IMR-90 (cell line): ENCODE measurements around the gene GON7. TPM values are rescaled to one million over a fixed set of nuclear protein-coding genes. Genes with fewer than 3 reads are reported as not detected.

ENCODE experiments used
- ATAC-seq: fragments of 200-7000 bp; cut with Tn5 transposase; 2 replicates; pipeline ENCODE4 v1.9.1; 2020; ENCODE audit warnings: low read depth, mild to moderate bottlenecking, moderate library complexity
- BruUV-seq: library from RNA; stranded (reverse); fragments of 400-500 nt; replicated peaks from 2 replicates; lab custom pipeline; 2021; lab: Mats Ljungman, UMichigan
- CTCF ChIA-PET: fragments of 300-600 bp; formaldehyde crosslinking; extraction: SDS; loops from one replicate; lab custom pipeline; 2021; ENCODE audit warnings: antibody characterized with exemption; lab: Yijun Ruan, JAX
- POLR2A ChIA-PET: fragments of 300-600 bp; sonication (Branson Sonifier 250); formaldehyde crosslinking; loops from one replicate; lab custom pipeline; 2022; ENCODE audit warnings: antibody characterized with exemption; ENCODE audit not compliant: unreplicated experiment; lab: Charles Lee
- DNase-seq: peaks from one replicate; pipeline ENCODE4 v3.0.0; 2013
- H2AFZ ChIP-seq: replicated peaks from 2 replicates; pipeline ENCODE3; 2013; ENCODE audit warnings: low read length, mild to moderate bottlenecking; ENCODE audit not compliant: poor library complexity
- H2AK5ac ChIP-seq: 2 replicates; pipeline ENCODE4 v1.6.1; 2013; ENCODE audit warnings: low read depth, low read length, inconsistent platforms
- H2AK9ac ChIP-seq: replicated peaks from 2 replicates; pipeline ENCODE3; 2013; ENCODE audit warnings: mild to moderate bottlenecking, low read depth, low read length, moderate library complexity; ENCODE audit not compliant: poor library complexity
- H2BK120ac ChIP-seq: 2 replicates; pipeline ENCODE4 v1.6.1; 2013; ENCODE audit warnings: low read depth, low read length, inconsistent platforms
- H2BK15ac ChIP-seq: 3 replicates; pipeline ENCODE4 v1.6.1; 2013; ENCODE audit warnings: low read depth, low read length, inconsistent platforms
- H2BK20ac ChIP-seq: 2 replicates; pipeline ENCODE4 v1.6.1; 2013; ENCODE audit warnings: low read depth, mild to moderate bottlenecking, inconsistent platforms, low read length, moderate library complexity
- H2BK5ac ChIP-seq: 2 replicates; pipeline ENCODE4 v1.6.1; 2013; ENCODE audit warnings: mild to moderate bottlenecking, low read depth, low read length, inconsistent platforms; ENCODE audit not compliant: poor library complexity, severe bottlenecking
- H3K14ac ChIP-seq: replicated peaks from 2 replicates; pipeline ENCODE4 v1.6.1; 2013; ENCODE audit warnings: low read depth, low read length, inconsistent platforms
- H3K18ac ChIP-seq: 2 replicates; pipeline ENCODE4 v1.6.1; 2013; ENCODE audit warnings: low read depth, low read length, control low read depth
- H3K23ac ChIP-seq: 2 replicates; pipeline ENCODE4 v1.6.1; 2013; ENCODE audit warnings: low read depth, low read length, inconsistent platforms
- H3K27ac ChIP-seq: 2 replicates; pipeline ENCODE4 v1.5.1; 2013; ENCODE audit warnings: mild to moderate bottlenecking, control low read depth, low read length; ENCODE audit not compliant: insufficient read depth
- H3K27me3 ChIP-seq: 2 replicates; pipeline ENCODE4 v1.6.1; 2013; ENCODE audit warnings: low read length; ENCODE audit not compliant: control insufficient read depth, insufficient read depth
- H3K36me3 ChIP-seq: 2 replicates; pipeline ENCODE4 v1.6.1; 2013; ENCODE audit warnings: low read length, mixed read lengths; ENCODE audit not compliant: control insufficient read depth, insufficient read depth
- H3K4ac ChIP-seq: 2 replicates; pipeline ENCODE4 v1.6.1; 2013; ENCODE audit warnings: low read depth, low read length, inconsistent platforms
- H3K4me1 ChIP-seq: 2 replicates; pipeline ENCODE4 v1.6.1; 2013; ENCODE audit warnings: low read length, mixed read lengths; ENCODE audit not compliant: control insufficient read depth, insufficient read depth
- H3K4me2 ChIP-seq: 2 replicates; pipeline ENCODE4 v1.6.1; 2013; ENCODE audit warnings: low read depth, mild to moderate bottlenecking, control low read depth, low read length, moderate library complexity
- H3K4me3 ChIP-seq: 2 replicates; pipeline ENCODE4 v1.5.1; 2013; ENCODE audit warnings: low read depth, mild to moderate bottlenecking, control low read depth, low read length, moderate library complexity; ENCODE audit not compliant: insufficient read depth
- H3K56ac ChIP-seq: 2 replicates; pipeline ENCODE4 v1.6.1; 2013; ENCODE audit warnings: low read length, inconsistent platforms; ENCODE audit not compliant: insufficient read depth; ENCODE audit errors: extremely low read depth
- H3K79me1 ChIP-seq, 2 experiments: 2 replicates each; pipeline ENCODE4 v1.6.1; 2013; ENCODE audit warnings: low read length in 2 of 2, inconsistent platforms in 1 of 2, low read depth in 1 of 2
- H3K9ac ChIP-seq: 2 replicates; pipeline ENCODE4 v1.6.1; 2013; ENCODE audit warnings: low read depth, low read length, control low read depth
- H3K9me1 ChIP-seq: 2 replicates; pipeline ENCODE4 v1.6.1; 2013; ENCODE audit warnings: low read length, inconsistent platforms; ENCODE audit not compliant: insufficient read depth
- H3K9me3 ChIP-seq: 2 replicates; pipeline ENCODE4 v1.6.1; 2013; ENCODE audit warnings: low read length; ENCODE audit not compliant: control insufficient read depth, insufficient read depth
- H4K20me1 ChIP-seq: 2 replicates; pipeline ENCODE4 v1.6.1; 2013; ENCODE audit warnings: low read length, inconsistent platforms; ENCODE audit not compliant: insufficient read depth
- H4K5ac ChIP-seq: 2 replicates; pipeline ENCODE4 v1.6.1; 2013; ENCODE audit warnings: mild to moderate bottlenecking, low read depth, low read length, control low read depth
- H4K8ac ChIP-seq, 2 experiments: 2 replicates each; pipeline ENCODE4 v1.6.1; 2013; ENCODE audit warnings: low read depth in 2 of 2, low read length in 2 of 2, control low read depth in 1 of 2, inconsistent platforms in 1 of 2
- H4K91ac ChIP-seq: 2 replicates; pipeline ENCODE4 v1.6.1; 2013; ENCODE audit warnings: low read depth, low read length, inconsistent platforms; ENCODE audit not compliant: insufficient read depth
- CTCF ChIP-seq: conservative IDR thresholded peaks from 2 replicates; pipeline ENCODE4 v1.5.1; 2012; ENCODE audit warnings: mild to moderate bottlenecking, low read depth, low read length, improper control_type of control experiment
- MAFK ChIP-seq: IDR thresholded peaks from 2 replicates; pipeline ENCODE4 v1.6.1; 2012; ENCODE audit warnings: low read depth, low read length, improper control_type of control experiment
- RAD21 ChIP-seq: IDR thresholded peaks from 2 replicates; pipeline ENCODE4 v1.6.1; 2012; ENCODE audit warnings: low read length, improper control_type of control experiment
- RCOR1 ChIP-seq: IDR thresholded peaks from 2 replicates; pipeline ENCODE4 v1.6.1; 2012; ENCODE audit warnings: mild to moderate bottlenecking, low read length, improper control_type of control experiment; ENCODE audit not compliant: insufficient replicate concordance
- SMC3 ChIP-seq: fragments of 150-350 bp; IDR thresholded peaks from 2 replicates; pipeline ENCODE4 v1.6.1; 2016; ENCODE audit warnings: low read depth, mild to moderate bottlenecking, antibody characterized with exemption, low read length, moderate library complexity
- WGBS, 2 experiments: methylation state at CpG; one replicate each; pipeline versions ENCODE4 v1.1.5 to v1.1.7; 2013; ENCODE audit warnings: missing lambda C conversion rate in 2 of 2; ENCODE audit not compliant: insufficient read length in 1 of 2; ENCODE audit errors: extremely low coverage in 2 of 2; 5-methylcytosine and 5-hydroxymethylcytosine counted together
- dilution Hi-C: fragments of 300-500 bp; cut with HindIII; formaldehyde crosslinking; loops from one replicate; pipeline ENCODE4 v1.14.3; 2018; ENCODE audit warnings: low sequenced_read_pairs; ENCODE audit not compliant: unreplicated experiment
- in situ Hi-C: fragments of 300-500 bp; cut with MboI; formaldehyde crosslinking; loops from 3 replicates; pipeline ENCODE4 v1.14.3; 2019; ENCODE audit warnings: low sequenced_read_pairs, inconsistent platforms, mixed read lengths
- intact Hi-C: fragments of 100-400 bp; cut with micrococcal nuclease; formaldehyde crosslinking; loops from 2 replicates; pipeline ENCODE4 v1.10.0; 2022
- polyA plus RNA-seq, 3 experiments: library from polyadenylated mRNA; depleted of rRNA; stranded (reverse); fragments of >200 nt; gene quantifications; 2 replicates each; pipeline ENCODE4 v1.2.3, GENCODE V29; 2012; ENCODE audit warnings: low replicate concordance in 1 of 3
- total RNA-seq: library from RNA; depleted of rRNA; stranded (reverse); fragments of >200 nt; gene quantifications from 2 replicates; pipeline ENCODE4 v1.2.3, GENCODE V29; 2012

GON7 gene
- total and polyA plus RNA-seq, 2 of the 4 experiments (the other 2 are of a cell fraction) = 4.3 to 7.8 TPM

- whole genome bisulfite sequencing, 2 experiments = no CpG with 5 or more reads among the region's 2 CpGs
- ChIA-PET POLR2A (no interaction called here), CTCF (no interaction called here)
- no peak overlapping the region for H3K56ac ChIP-seq
- H3K79me1 ChIP-seq = peaks cover 0 to 2% of the 10 kb centered on the region in 2 experiments; a peak in 1 of 4 replicates
- H2BK120ac ChIP-seq = no peak overlapping the region
- no peak overlapping the region for H2BK15ac ChIP-seq
- H4K8ac ChIP-seq = no peak overlapping the region
- H3K27me3 ChIP-seq = no peaks in the 10 kb centered on the region
- intact Hi-C loops (no loop called here), in situ Hi-C loops (loop anchor here (10.0 kb wide), 1 partner anchor 330 kb away; no protein-coding TSS in a partner anchor), dilution Hi-C loops (no loop called here)
- H3K9ac ChIP-seq = no peak overlapping the region
- no peak overlapping the region for H3K4me3 ChIP-seq
- no peak overlapping the region for H3K14ac ChIP-seq
- H3K18ac ChIP-seq = no peak overlapping the region
- no peak overlapping the region for H3K27ac ChIP-seq
- H2BK20ac ChIP-seq = no peak overlapping the region
- no peak overlapping the region for H2AK5ac ChIP-seq
- H3K9me3 ChIP-seq = no peaks in the 10 kb centered on the region
- ATAC-seq (no peak), DNase-seq (no peak)
- no peaks in the 10 kb centered on the region for H3K4me1 ChIP-seq
- no TSS peak for BruUV-seq
- H4K91ac ChIP-seq = no peak overlapping the region
- H2AK9ac ChIP-seq = no peak overlapping the region
- no peak overlapping the region for H3K4ac ChIP-seq
- H4K20me1 ChIP-seq = no peaks in the 10 kb centered on the region
- no peak overlapping the region for H2BK5ac ChIP-seq
- H3K36me3 ChIP-seq = peaks cover 8% of the 10 kb centered on the region
- no peak overlapping the region for H3K23ac ChIP-seq
- TF ChIP-seq MAFK = no peak
- TF ChIP-seq RCOR1 = no peak
- TF ChIP-seq RAD21 = no peak
- TF ChIP-seq SMC3 = no peak
- no peak for TF ChIP-seq CTCF
- H3K4me2 ChIP-seq = no peak overlapping the region
- H2AFZ ChIP-seq = no peak overlapping the region
- H4K5ac ChIP-seq = no peak overlapping the region
- no peaks in the 10 kb centered on the region for H3K9me1 ChIP-seq
These were observed 7.7 kb upstream of the GON7 start for GRCh38 chr14:93214598-93214997.
